Lung (tissue), 12 donors: ENCODE results near the gene MLXIPL. TPM values are rescaled to one million over a fixed set of nuclear protein-coding genes. Genes with fewer than 3 reads are reported as not detected.

Source experiments
- ATAC-seq: fragments of 200-7000 bp; cut with Tn5 transposase; one replicate; pipeline ENCODE4 v1.9.1; 2020; ENCODE audit warnings: moderate number of reproducible peaks; ENCODE audit not compliant: insufficient read depth, low FRiP score
- DNase-seq, 3 donors: peaks; one replicate each; pipeline ENCODE4 v3.0.0-alpha.2; 2013 to 2017
- H3K27ac ChIP-seq, 2 donors: one replicate each; pipeline ENCODE4 v1.5.1; 2013; ENCODE audit warnings: mild to moderate bottlenecking in 2 of 2, moderate library complexity in 2 of 2, control low read depth in 1 of 2, inconsistent platforms in 1 of 2, low read depth in 1 of 2, low read length in 1 of 2
- H3K27me3 ChIP-seq, 3 donors: one replicate each; pipeline ENCODE4 v1.5.1; 2013; ENCODE audit warnings: low read length in 2 of 3; ENCODE audit not compliant: control insufficient read depth in 3 of 3, insufficient read depth in 3 of 3
- H3K36me3 ChIP-seq, 4 donors: one replicate each; pipeline ENCODE4 v1.5.1; 2013; ENCODE audit warnings: low read length in 4 of 4, mild to moderate bottlenecking in 1 of 4, moderate library complexity in 1 of 4; ENCODE audit not compliant: control insufficient read depth in 4 of 4, insufficient read depth in 4 of 4
- H3K4me1 ChIP-seq, 5 donors: one replicate each; pipeline ENCODE4 v1.5.1; 2013; ENCODE audit warnings: low read length in 5 of 5, mild to moderate bottlenecking in 2 of 5, moderate library complexity in 1 of 5; ENCODE audit not compliant: control insufficient read depth in 5 of 5, insufficient read depth in 5 of 5
- H3K4me3 ChIP-seq: one replicate; pipeline ENCODE4 v1.5.1; 2013; ENCODE audit warnings: mild to moderate bottlenecking, control low read depth, moderate library complexity
- H3K9ac ChIP-seq, 2 donors: one replicate each; pipeline ENCODE4 v1.5.1; 2013; ENCODE audit warnings: low read length in 2 of 2, control low read depth in 1 of 2; ENCODE audit not compliant: insufficient read depth in 1 of 2
- H3K9me3 ChIP-seq, 4 donors: one replicate each; pipeline ENCODE4 v1.5.1; 2013; ENCODE audit warnings: low read length in 3 of 4, mild to moderate bottlenecking in 1 of 4, moderate library complexity in 1 of 4; ENCODE audit not compliant: control insufficient read depth in 4 of 4, insufficient read depth in 3 of 4
- WGBS, 2 donors: extraction: QIAGEN DNeasy Blood & Tissue Kit; methylation state at CpG; one replicate each; pipeline ENCODE4 v1.1.7; 2013; 5-methylcytosine and 5-hydroxymethylcytosine counted together
- polyA plus RNA-seq, 2 donors: library from polyadenylated mRNA; stranded (reverse); fragments of 200-250 nt; gene quantifications; one replicate each; pipeline ENCODE4 v1.2.1, GENCODE V29; 2013
- total RNA-seq, 2 donors: library from RNA; depleted of rRNA in 1 of 2; stranded (reverse); fragments of >200 nt in 1 of 2; gene quantifications; one replicate each; pipeline ENCODE4 v1.2.1, GENCODE V29; 2014 to 2021
- TF ChIP-seq, protein P1 (sequence below): IDR thresholded peaks from 2 replicates; pipeline ENCODE4 v1.5.1; 2012; ENCODE audit warnings: mild to moderate bottlenecking; ENCODE audit errors: control extremely low read depth, extremely low read depth
- donor health status: control.
- donor health status: control.
- donor health status: Bipolar disorder and iron deficiency.
- donor health status: healthy.
- donor health status: DM: yes; HTN: yes; CAD: no.

Gene MLXIPL
- total and polyA plus RNA-seq, 4 donors: 1.3 to 16.1 (median 6.7) TPM

DNA sequence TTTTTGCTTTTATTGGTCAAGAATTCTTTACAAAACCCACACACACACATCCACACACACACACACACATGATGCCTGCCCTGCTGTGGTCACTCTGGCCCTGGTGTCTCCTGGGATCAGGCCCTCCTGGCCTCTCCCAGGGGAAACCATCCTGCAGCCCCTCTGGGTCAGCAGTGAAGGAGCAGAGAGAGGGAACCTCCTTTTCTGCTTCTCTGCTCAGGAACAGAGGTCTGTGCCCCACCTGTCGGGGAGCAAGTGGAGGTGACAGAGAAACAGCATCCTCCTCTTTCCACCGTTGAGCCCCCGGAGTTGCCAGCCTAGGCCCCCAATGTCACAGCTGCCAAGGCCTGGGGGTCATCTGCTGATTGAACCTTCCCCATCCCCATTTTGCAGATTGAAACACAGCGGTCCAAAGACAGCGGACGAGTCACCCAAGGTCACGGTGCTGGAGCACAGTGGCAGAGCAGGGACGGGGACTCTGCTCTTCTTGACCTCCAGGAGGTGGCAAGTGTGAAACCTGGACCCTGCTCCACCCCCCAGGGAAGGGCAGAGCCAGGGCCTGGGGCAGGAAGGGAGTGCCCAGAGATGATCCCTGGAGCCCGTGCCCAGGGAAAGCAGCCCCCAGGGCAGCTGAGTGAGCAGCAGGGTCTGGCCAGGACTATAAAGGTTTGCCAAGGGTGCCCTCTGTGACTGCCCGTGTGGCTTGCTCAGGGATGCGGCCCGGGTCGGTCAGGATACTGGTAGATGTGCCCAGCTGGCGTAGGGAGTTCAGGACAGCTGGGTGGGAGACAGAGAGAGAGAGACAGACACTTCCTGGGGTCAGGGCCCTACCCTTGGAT is 30.9 kb downstream of the MLXIPL start:
- Histone ChIP-seq H3K9me3 (no peaks in the 10 kb centered on the region), H3K27me3 (peaks cover 0 to 10% (median 6%) of the 10 kb centered on the region in 3 donors), H3K4me1 (no peaks in the 10 kb centered on the region), H3K4me3 (no peak overlapping the region), H3K9ac (no peak overlapping the region), H3K36me3 (no peaks in the 10 kb centered on the region), H3K27ac (no peak overlapping the region)
- TF ChIP-seq, protein P1, sequence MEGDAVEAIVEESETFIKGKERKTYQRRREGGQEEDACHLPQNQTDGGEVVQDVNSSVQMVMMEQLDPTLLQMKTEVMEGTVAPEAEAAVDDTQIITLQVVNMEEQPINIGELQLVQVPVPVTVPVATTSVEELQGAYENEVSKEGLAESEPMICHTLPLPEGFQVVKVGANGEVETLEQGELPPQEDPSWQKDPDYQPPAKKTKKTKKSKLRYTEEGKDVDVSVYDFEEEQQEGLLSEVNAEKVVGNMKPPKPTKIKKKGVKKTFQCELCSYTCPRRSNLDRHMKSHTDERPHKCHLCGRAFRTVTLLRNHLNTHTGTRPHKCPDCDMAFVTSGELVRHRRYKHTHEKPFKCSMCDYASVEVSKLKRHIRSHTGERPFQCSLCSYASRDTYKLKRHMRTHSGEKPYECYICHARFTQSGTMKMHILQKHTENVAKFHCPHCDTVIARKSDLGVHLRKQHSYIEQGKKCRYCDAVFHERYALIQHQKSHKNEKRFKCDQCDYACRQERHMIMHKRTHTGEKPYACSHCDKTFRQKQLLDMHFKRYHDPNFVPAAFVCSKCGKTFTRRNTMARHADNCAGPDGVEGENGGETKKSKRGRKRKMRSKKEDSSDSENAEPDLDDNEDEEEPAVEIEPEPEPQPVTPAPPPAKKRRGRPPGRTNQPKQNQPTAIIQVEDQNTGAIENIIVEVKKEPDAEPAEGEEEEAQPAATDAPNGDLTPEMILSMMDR: no peak
- DNase-seq: no peak
- WGBS, 2 donors: 70 to 76% methylated on average over 14 of the region's 14 CpGs
- ATAC-seq: no peak

DNA sequence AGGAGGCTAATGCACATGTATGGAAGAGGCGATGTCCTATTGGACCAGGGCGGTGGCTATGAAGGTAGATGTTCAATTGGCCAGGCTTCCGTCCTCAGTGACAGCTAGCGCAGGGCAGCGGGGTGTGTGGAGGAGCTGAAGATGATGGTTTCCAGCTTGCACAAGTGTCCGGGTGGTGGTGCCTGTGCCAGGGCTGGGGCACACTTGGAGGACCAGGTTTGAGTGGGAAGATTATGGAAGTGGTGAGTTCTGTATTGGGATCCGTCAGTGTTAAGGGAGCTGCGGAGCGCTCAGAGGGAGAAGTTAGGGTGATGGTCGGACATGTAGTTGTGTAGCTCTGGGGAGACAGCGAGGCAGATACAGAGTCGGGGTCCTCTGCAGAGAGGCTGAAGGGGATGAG is 37.4 kb downstream of the MLXIPL start:
- WGBS, 2 donors: 94 to 95% methylated on average over 12 of the region's 12 CpGs

DNA sequence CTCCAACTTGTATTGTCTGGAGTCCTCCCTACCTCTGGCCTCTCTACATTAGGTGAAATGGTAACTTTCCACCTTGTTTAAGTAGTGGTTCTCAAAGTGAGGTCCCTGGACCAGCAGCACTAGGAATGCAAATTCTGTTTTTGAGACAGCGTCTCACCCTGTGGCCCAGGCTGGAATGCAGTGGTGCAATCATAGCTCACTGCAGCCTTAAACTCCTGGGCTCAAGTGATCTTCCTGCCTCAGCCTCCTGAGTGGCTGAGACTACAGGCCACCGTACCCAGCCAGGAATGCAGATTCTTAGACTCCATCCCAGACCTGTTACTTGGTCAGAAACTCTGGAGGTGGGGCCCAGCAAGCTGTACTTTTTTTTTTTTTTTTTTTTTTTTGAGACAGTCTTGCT is 39.1 kb downstream of the MLXIPL start:
- Histone ChIP-seq H3K27me3 (no peaks in the 10 kb centered on the region), H3K36me3 (no peaks in the 10 kb centered on the region), H3K27ac (no peak overlapping the region), H3K9ac (no peak overlapping the region), H3K4me1 (peaks cover 0 to 5% (median 0%) of the 10 kb centered on the region in 5 donors), H3K4me3 (no peak overlapping the region), H3K9me3 (no peaks in the 10 kb centered on the region)
- TF ChIP-seq, protein P1: no peak
- DNase-seq (no peak), ATAC-seq (no peak)
- WGBS, 2 donors: 59% methylated on average over 2 of the region's 2 CpGs

More for the DNA sequence above, 37.4 kb downstream of the MLXIPL start:
- Histone ChIP-seq H3K4me1 (peaks cover 0 to 3% (median 0%) of the 10 kb centered on the region in 5 donors), H3K27me3 (no peaks in the 10 kb centered on the region), H3K4me3 (no peak overlapping the region), H3K36me3 (no peaks in the 10 kb centered on the region), H3K9ac (no peak overlapping the region), H3K9me3 (no peaks in the 10 kb centered on the region), H3K27ac (no peak overlapping the region)
- no peak for ATAC-seq
- DNase-seq: no peak
- TF ChIP-seq, protein P1: no peak
